HEK293 (cell line): Measurements from ENCODE around the gene PDZD4.

ENCODE experiments used
- CTCF ChIA-PET: fragments of 350-600 bp; formaldehyde crosslinking; extraction: SDS; loops from one replicate; lab custom pipeline; 2021; ENCODE audit warnings: antibody characterized with exemption; lab: Yijun Ruan, JAX
- POLR2A ChIA-PET: fragments of 300-600 bp; formaldehyde crosslinking; extraction: SDS; loops from one replicate; lab custom pipeline; 2020; ENCODE audit warnings: antibody characterized with exemption, inconsistent platforms; lab: Yijun Ruan, JAX
- H3K27ac ChIP-seq: fragments of 200-500 bp; sonication (Bioruptor generic); 2 replicates; pipeline ENCODE4 v1.5.1; 2014; ENCODE audit warnings: low read depth, low read length, control low read depth, inconsistent platforms; ENCODE audit errors: extremely low read depth
- H3K36me3 ChIP-seq, 2 experiments: fragments of 200-500 bp in 1 of 2; sonication (Bioruptor generic) in 1 of 2; 1 replicate in 1 of 2; 2 replicates in 1 of 2; pipeline ENCODE4 v1.5.1; 2014 to 2017; ENCODE audit warnings: inconsistent platforms in 2 of 2, low read length in 2 of 2; ENCODE audit not compliant: control insufficient read depth in 2 of 2, insufficient read depth in 1 of 2
- H3K4me1 ChIP-seq: fragments of 200-500 bp; sonication (Bioruptor generic); 2 replicates; pipeline ENCODE4 v1.5.1; 2014; ENCODE audit warnings: mild to moderate bottlenecking, low read length, inconsistent platforms; ENCODE audit not compliant: control insufficient read depth, insufficient read depth
- H3K4me3 ChIP-seq: 2 replicates; pipeline ENCODE4 v1.5.1; 2011; ENCODE audit warnings: low read depth, mild to moderate bottlenecking, control low read depth, low read length, moderate library complexity
- H3K9me3 ChIP-seq: fragments of 200-500 bp; sonication (Bioruptor generic); 2 replicates; pipeline ENCODE4 v1.5.1; 2014; ENCODE audit warnings: low read depth, low read length, inconsistent platforms; ENCODE audit not compliant: control insufficient read depth, insufficient read depth
- ATF2 ChIP-seq: fragments of 450-650 bp; formaldehyde crosslinking; IDR thresholded peaks from 2 replicates; pipeline ENCODE4 v1.5.1; 2016; ENCODE audit warnings: missing biosample characterization, missing genetic modification characterization, low read depth
- BCL6B ChIP-seq: fragments of 450-650 bp; formaldehyde crosslinking; IDR thresholded peaks from 2 replicates; pipeline ENCODE4 v1.5.1; 2017; ENCODE audit warnings: missing biosample characterization, missing genetic modification characterization
- FEZF1 ChIP-seq: fragments of 450-650 bp; formaldehyde crosslinking; IDR thresholded peaks from 2 replicates; pipeline ENCODE4 v1.5.1; 2016; ENCODE audit warnings: missing biosample characterization, missing genetic modification characterization
- HOXA7 ChIP-seq: sonication (generic); formaldehyde crosslinking; IDR thresholded peaks from 2 replicates; pipeline ENCODE4 v1.8.1; 2022; ENCODE audit warnings: missing genetic modification reagents, borderline replicate concordance
- HOXC10 ChIP-seq: sonication (generic); formaldehyde crosslinking; IDR thresholded peaks from 2 replicates; pipeline ENCODE4 v1.8.1; 2023; ENCODE audit warnings: mild to moderate bottlenecking, missing genetic modification reagents
- KLF10 ChIP-seq: fragments of 450-650 bp; IDR thresholded peaks from 2 replicates; pipeline ENCODE4 v1.5.1; 2018; ENCODE audit warnings: missing biosample characterization, mild to moderate bottlenecking, missing genetic modification characterization
- KLF17 ChIP-seq: fragments of 450-650 bp; formaldehyde crosslinking; IDR thresholded peaks from 2 replicates; pipeline ENCODE4 v1.5.1; 2016; ENCODE audit warnings: missing biosample characterization, missing genetic modification characterization
- KLF7 ChIP-seq: fragments of 450-650 bp; formaldehyde crosslinking; IDR thresholded peaks from 2 replicates; pipeline ENCODE4 v1.5.1; 2016; ENCODE audit warnings: missing biosample characterization, missing genetic modification characterization, borderline replicate concordance
- MEIS1 ChIP-seq: sonication (generic); formaldehyde crosslinking; IDR thresholded peaks from 2 replicates; pipeline ENCODE4 v1.8.1; 2022; ENCODE audit warnings: missing genetic modification reagents, mild to moderate bottlenecking, borderline replicate concordance
- OSR2 ChIP-seq: fragments of 450-650 bp; formaldehyde crosslinking; IDR thresholded peaks from 2 replicates; pipeline ENCODE4 v1.5.1; 2016; ENCODE audit warnings: missing biosample characterization, missing genetic modification characterization
- SP7 ChIP-seq: fragments of 450-650 bp; formaldehyde crosslinking; IDR thresholded peaks from 2 replicates; pipeline ENCODE4 v1.5.1; 2016; ENCODE audit warnings: missing biosample characterization, missing genetic modification characterization
- ZBTB21 ChIP-seq: fragments of 450-650 bp; formaldehyde crosslinking; IDR thresholded peaks from 2 replicates; pipeline ENCODE4 v1.5.1; 2017; ENCODE audit warnings: missing biosample characterization, missing genetic modification characterization
- ZBTB49 ChIP-seq: fragments of 450-650 bp; formaldehyde crosslinking; IDR thresholded peaks from 2 replicates; pipeline ENCODE4 v1.5.1; 2016; ENCODE audit warnings: missing biosample characterization, missing genetic modification characterization, low read depth
- ZBTB6 ChIP-seq: fragments of 450-650 bp; formaldehyde crosslinking; IDR thresholded peaks from 2 replicates; pipeline ENCODE4 v1.5.1; 2017; ENCODE audit warnings: missing biosample characterization, missing genetic modification characterization
- ZFP69B ChIP-seq: fragments of 450-650 bp; formaldehyde crosslinking; IDR thresholded peaks from 2 replicates; pipeline ENCODE4 v1.5.1; 2016; ENCODE audit warnings: missing biosample characterization, missing genetic modification characterization
- ZIC2 ChIP-seq: fragments of 450-650 bp; formaldehyde crosslinking; IDR thresholded peaks from 2 replicates; pipeline ENCODE4 v1.5.1; 2016; ENCODE audit warnings: missing biosample characterization, missing genetic modification characterization
- ZNF155 ChIP-seq: fragments of 450-650 bp; formaldehyde crosslinking; IDR thresholded peaks from 2 replicates; pipeline ENCODE4 v1.5.1; 2016; ENCODE audit warnings: missing biosample characterization, missing genetic modification characterization
- ZNF248 ChIP-seq: fragments of 450-650 bp; formaldehyde crosslinking; IDR thresholded peaks from 2 replicates; pipeline ENCODE4 v1.5.1; 2017; ENCODE audit warnings: missing biosample characterization, missing genetic modification characterization
- ZNF302 ChIP-seq: fragments of 450-650 bp; formaldehyde crosslinking; IDR thresholded peaks from 2 replicates; pipeline ENCODE4 v1.5.1; 2016; ENCODE audit warnings: missing biosample characterization, missing genetic modification characterization, low read depth
- ZNF530 ChIP-seq: fragments of 450-650 bp; formaldehyde crosslinking; IDR thresholded peaks from 2 replicates; pipeline ENCODE4 v1.5.1; 2016; ENCODE audit warnings: low read depth, missing biosample characterization, missing genetic modification characterization
- ZNF555 ChIP-seq: fragments of 450-650 bp; formaldehyde crosslinking; conservative IDR thresholded peaks from 2 replicates; pipeline ENCODE4 v1.5.1; 2017; ENCODE audit warnings: missing biosample characterization, mild to moderate bottlenecking, missing genetic modification characterization, inconsistent platforms
- ZNF596 ChIP-seq: fragments of 450-650 bp; IDR thresholded peaks from 2 replicates; pipeline ENCODE4 v1.5.0; 2018; ENCODE audit warnings: missing biosample characterization, mild to moderate bottlenecking, missing genetic modification characterization, moderate library complexity
- ZNF654 ChIP-seq: fragments of 450-650 bp; formaldehyde crosslinking; IDR thresholded peaks from 2 replicates; pipeline ENCODE4 v1.5.1; 2016; ENCODE audit warnings: low read depth, missing biosample characterization, missing genetic modification characterization
- ZNF658 ChIP-seq: fragments of 450-650 bp; formaldehyde crosslinking; IDR thresholded peaks from 2 replicates; pipeline ENCODE4; 2016; ENCODE audit warnings: missing biosample characterization, missing genetic modification characterization

Gene PDZD4

GRCh38 chrX:153870288-153870690 is 39.9 kb upstream of the PDZD4 start:
- Histone ChIP-seq H3K27ac (no peak overlapping the region), H3K36me3 (no peaks in the 10 kb centered on the region), H3K4me3 (no peak overlapping the region), H3K4me1 (no peaks in the 10 kb centered on the region), H3K9me3 (no peaks in the 10 kb centered on the region)
- ChIA-PET POLR2A (no interaction called here), CTCF (no interaction called here)
- TF ChIP-seq ZNF555 (no peak), FEZF1 (tag by site-specific recombination) (no peak), KLF17 (tag by site-specific recombination) (no peak), ZBTB49 (no peak), KLF7 (tag by site-specific recombination) (no peak), ZNF155 (tag by site-specific recombination) (no peak), ZNF302 (tag by site-specific recombination) (no peak), BCL6B (tag by site-specific recombination) (no peak), ATF2 (no peak), ZNF530 (tag by site-specific recombination) (no peak), ZNF658 (no peak), ZFP69B (tag by site-specific recombination) (no peak), HOXA7 (no peak), OSR2 (tag by site-specific recombination) (no peak), ZNF248 (no peak), MEIS1 (CRISPR knock-in tag) (no peak)

GRCh38 chrX:153869473-153870287 is 39.3 kb upstream of the PDZD4 start:
- Histone ChIP-seq H3K36me3 (no peaks in the 10 kb centered on the region), H3K4me1 (no peaks in the 10 kb centered on the region), H3K4me3 (no peak overlapping the region), H3K9me3 (no peaks in the 10 kb centered on the region), H3K27ac (no peak overlapping the region)
- ChIA-PET POLR2A (no interaction called here), CTCF (no interaction called here)
- TF ChIP-seq FEZF1 (tag by site-specific recombination) (no peak), ZBTB21 (tag by site-specific recombination) (no peak), ZBTB6 (no peak), KLF10 (tag by site-specific recombination) (no peak), HOXC10 (CRISPR knock-in tag) (no peak), ZNF654 (tag by site-specific recombination) (no peak), ZIC2 (no peak), ZNF596 (tag by site-specific recombination) (no peak), SP7 (tag by site-specific recombination) (no peak)
